ENCODE data around the gene HEATR3.

HEATR3 gene

GRCh38 chr16:50065624-50066481 lies at the start of gene HEATR3:
Gene HEATR3, plus strand, starts transcription at chr16:50065970. Its CDS starts 162 bp downstream, at chr16:50066132.
- peak within 1 kb of the TSS; percentile 88 for H3K4me3 ChIP-seq (ENCODE audit: control insufficient read depth, low read depth, low read length)
- TF ChIP-seq CTCF (conservative IDR thresholded peaks at IDR 0.05; ENCODE audit: control insufficient read depth, insufficient read depth, low read depth, low read length): no peak
- peak; percentile 88 for DNase-seq (ENCODE audit: low read depth)

- TF ChIP-seq CTCF (conservative IDR thresholded peaks at IDR 0.05; ENCODE audit: control insufficient read depth, insufficient read depth, low read depth, low read length): no peak
- H3K4me3 ChIP-seq (ENCODE audit: control insufficient read depth, low read depth, low read length): no peak overlapping the region
- no peak for DNase-seq (ENCODE audit: low read depth)
These were observed 48.2 kb upstream of the HEATR3 start for GRCh38 chr16:50017553-50017952.

- DNase-seq (ENCODE audit: low read depth): peak; percentile 26
- peak; percentile 6 for TF ChIP-seq CTCF (conservative IDR thresholded peaks at IDR 0.05; ENCODE audit: control insufficient read depth, insufficient read depth, low read depth, low read length)
- H3K4me3 ChIP-seq (ENCODE audit: control insufficient read depth, low read depth, low read length): no peak overlapping the region
These were observed 44.2 kb upstream of the HEATR3 start for GRCh38 chr16:50021544-50021943.

GRCh38 chr16:50023641-50024040 lies 42.1 kb upstream of the HEATR3 start:
- DNase-seq (ENCODE audit: low read depth): no peak
- no peak overlapping the region for H3K4me3 ChIP-seq (ENCODE audit: control insufficient read depth, low read depth, low read length)
- no peak for TF ChIP-seq CTCF (conservative IDR thresholded peaks at IDR 0.05; ENCODE audit: control insufficient read depth, insufficient read depth, low read depth, low read length)

GRCh38 chr16:50024207-50024606 lies 41.6 kb upstream of the HEATR3 start:
- no peak overlapping the region for H3K4me3 ChIP-seq (ENCODE audit: control insufficient read depth, low read depth, low read length)
- no peak for DNase-seq (ENCODE audit: low read depth)
- TF ChIP-seq CTCF (conservative IDR thresholded peaks at IDR 0.05; ENCODE audit: control insufficient read depth, insufficient read depth, low read depth, low read length): no peak

- peak; percentile 96 for TF ChIP-seq CTCF (conservative IDR thresholded peaks at IDR 0.05; ENCODE audit: control insufficient read depth, insufficient read depth, low read depth, low read length)
- DNase-seq (ENCODE audit: low read depth): peak; percentile 97
- H3K4me3 ChIP-seq (ENCODE audit: control insufficient read depth, low read depth, low read length): peak within 1 kb of the TSS; percentile 95
These were observed 40.9 kb upstream of the HEATR3 start, which contains the start of gene CNEP1R1 for GRCh38 chr16:50024684-50025536. Gene CNEP1R1, plus strand, starts transcription at chr16:50025225. Its CDS starts 91 bp downstream, at chr16:50025316.

Data from fibroblast of mammary gland (primary cell).